Suprapubic skin (tissue), 4 donors: ENCODE data around the gene CIBAR2. TPM values are rescaled to one million over a fixed set of nuclear protein-coding genes. Genes with fewer than 3 reads are reported as not detected.

ENCODE experiments used
- DNase-seq, 2 donors: peaks; one replicate each; pipeline ENCODE4 v3.0.0-alpha.2; 2019; ENCODE audit warnings: low spot score in 2 of 2
- H3K27ac ChIP-seq: fragments of 200-600 bp; sonication (generic); one replicate; pipeline ENCODE4 v1.5.1; 2019
- H3K27me3 ChIP-seq: fragments of 200-600 bp; sonication (generic); one replicate; pipeline ENCODE4 v1.5.1; 2019
- H3K36me3 ChIP-seq: fragments of 200-600 bp; sonication (generic); one replicate; pipeline ENCODE4 v1.5.1; 2019
- H3K4me1 ChIP-seq: fragments of 200-600 bp; sonication (generic); one replicate; pipeline ENCODE4 v1.5.1; 2019
- H3K4me3 ChIP-seq: fragments of 200-600 bp; sonication (generic); one replicate; pipeline ENCODE4 v1.5.1; 2019; ENCODE audit warnings: mild to moderate bottlenecking
- H3K9me3 ChIP-seq: fragments of 200-600 bp; sonication (generic); one replicate; pipeline ENCODE4 v1.5.1; 2019
- EP300 ChIP-seq: sonication (generic); formaldehyde crosslinking; IDR thresholded peaks from one replicate; pipeline ENCODE4 v1.6.1; 2017; ENCODE audit warnings: antibody characterized with exemption
- POLR2A ChIP-seq, 2 donors: fragments of 450-650 bp; IDR thresholded peaks; one replicate each; pipeline ENCODE4 v1.6.1; 2017; ENCODE audit warnings: antibody characterized with exemption in 2 of 2, mild to moderate bottlenecking in 2 of 2, moderate library complexity in 2 of 2
- POLR2AphosphoS5 ChIP-seq, 3 donors: sonication (generic); formaldehyde crosslinking; IDR thresholded peaks; one replicate each; pipeline ENCODE4 v1.6.1; 2017; ENCODE audit warnings: antibody characterized with exemption in 3 of 3
- WGBS: methylation state at CpG from one replicate; pipeline ENCODE4 v1.1.5; 2018; 5-methylcytosine and 5-hydroxymethylcytosine counted together
- total RNA-seq, 4 donors: library from RNA; depleted of rRNA; stranded (reverse); fragments of >200 nt; gene quantifications; one replicate each; pipeline ENCODE4 v1.1.0, GENCODE V29; 2016
- TF ChIP-seq, protein P1 (sequence below), 2 donors: fragments of 200-600 bp in 1 of 2; fragments of 450-650 bp in 1 of 2; sonication (generic) in 1 of 2; IDR thresholded peaks; one replicate each; pipeline ENCODE4 v1.5.1; 2016 to 2019; ENCODE audit warnings: antibody characterized with exemption in 2 of 2, mild to moderate bottlenecking in 1 of 2, moderate library complexity in 1 of 2

CIBAR2 gene
- total RNA-seq, 4 donors from 2014 or later = not detected

- H3K36me3 ChIP-seq = no peaks in the 10 kb centered on the region
- peaks cover 32% of the 10 kb centered on the region for H3K4me1 ChIP-seq
- no peak overlapping the region for H3K4me3 ChIP-seq
- H3K27me3 ChIP-seq = no peaks in the 10 kb centered on the region
- DNase-seq = no peak
- H3K9me3 ChIP-seq = no peaks in the 10 kb centered on the region
- no peak overlapping the region for H3K27ac ChIP-seq
- TF ChIP-seq, protein P1, sequence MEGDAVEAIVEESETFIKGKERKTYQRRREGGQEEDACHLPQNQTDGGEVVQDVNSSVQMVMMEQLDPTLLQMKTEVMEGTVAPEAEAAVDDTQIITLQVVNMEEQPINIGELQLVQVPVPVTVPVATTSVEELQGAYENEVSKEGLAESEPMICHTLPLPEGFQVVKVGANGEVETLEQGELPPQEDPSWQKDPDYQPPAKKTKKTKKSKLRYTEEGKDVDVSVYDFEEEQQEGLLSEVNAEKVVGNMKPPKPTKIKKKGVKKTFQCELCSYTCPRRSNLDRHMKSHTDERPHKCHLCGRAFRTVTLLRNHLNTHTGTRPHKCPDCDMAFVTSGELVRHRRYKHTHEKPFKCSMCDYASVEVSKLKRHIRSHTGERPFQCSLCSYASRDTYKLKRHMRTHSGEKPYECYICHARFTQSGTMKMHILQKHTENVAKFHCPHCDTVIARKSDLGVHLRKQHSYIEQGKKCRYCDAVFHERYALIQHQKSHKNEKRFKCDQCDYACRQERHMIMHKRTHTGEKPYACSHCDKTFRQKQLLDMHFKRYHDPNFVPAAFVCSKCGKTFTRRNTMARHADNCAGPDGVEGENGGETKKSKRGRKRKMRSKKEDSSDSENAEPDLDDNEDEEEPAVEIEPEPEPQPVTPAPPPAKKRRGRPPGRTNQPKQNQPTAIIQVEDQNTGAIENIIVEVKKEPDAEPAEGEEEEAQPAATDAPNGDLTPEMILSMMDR (IDR thresholded peaks at IDR 0.05) = no peak
- no peak for TF ChIP-seq EP300
- no peak for TF ChIP-seq POLR2A (IDR thresholded peaks at IDR 0.05)
- TF ChIP-seq POLR2AphosphoS5 (IDR thresholded peaks at IDR 0.05) = no peak
These were observed 44.6 kb upstream of the CIBAR2 start for GRCh38 chr16:85156869-85157268.

GRCh38 chr16:85156440-85156839, 44.2 kb upstream of the CIBAR2 start:
- H3K4me3 ChIP-seq = no peak overlapping the region
- TF ChIP-seq POLR2A (IDR thresholded peaks at IDR 0.05) (no peak), POLR2AphosphoS5 (IDR thresholded peaks at IDR 0.05) (no peak), EP300 (no peak)
- TF ChIP-seq, protein P1 (IDR thresholded peaks at IDR 0.05) = no peak
- no peaks in the 10 kb centered on the region for H3K27me3 ChIP-seq
- no peaks in the 10 kb centered on the region for H3K36me3 ChIP-seq
- H3K9me3 ChIP-seq = no peaks in the 10 kb centered on the region
- 97% methylated on average over 7 of the region's 7 CpGs for WGBS
- DNase-seq = no peak
- H3K27ac ChIP-seq = no peak overlapping the region
- peaks cover 32% of the 10 kb centered on the region for H3K4me1 ChIP-seq

DNA sequence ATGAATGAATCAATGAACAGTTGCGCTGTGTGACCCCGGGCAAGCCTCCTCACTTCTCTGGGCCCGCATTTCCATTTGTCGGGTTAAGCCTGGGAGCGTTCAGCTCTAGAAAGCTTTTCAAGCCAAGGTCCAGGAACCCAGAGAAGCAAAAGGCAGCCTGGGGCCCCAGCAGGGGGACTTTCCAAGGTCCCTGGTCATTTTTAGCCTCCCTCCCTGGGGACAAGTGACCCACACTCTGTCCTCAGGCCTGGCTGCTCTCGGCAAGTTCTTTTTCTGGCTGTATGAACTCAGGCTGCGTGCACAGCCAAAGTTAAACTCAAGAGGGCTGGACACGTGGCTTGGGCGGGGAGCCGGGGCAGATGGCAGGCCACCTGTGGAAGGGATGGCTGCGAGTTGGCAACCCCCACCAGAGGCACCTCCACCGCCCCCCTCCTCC, 41.4 kb upstream of the CIBAR2 start:
- Histone ChIP-seq H3K27ac (no peak overlapping the region), H3K4me1 (peaks cover 38% of the 10 kb centered on the region), H3K27me3 (no peaks in the 10 kb centered on the region), H3K4me3 (no peak overlapping the region), H3K36me3 (no peaks in the 10 kb centered on the region), H3K9me3 (no peaks in the 10 kb centered on the region)
- WGBS = 63% methylated on average over 8 of the region's 12 CpGs
- TF ChIP-seq POLR2A (IDR thresholded peaks at IDR 0.05) = no peak
- TF ChIP-seq POLR2AphosphoS5 (IDR thresholded peaks at IDR 0.05) = no peak
- TF ChIP-seq, protein P1 (IDR thresholded peaks at IDR 0.05) = no peak
- no peak for TF ChIP-seq EP300
- DNase-seq = no peak

- H3K9me3 ChIP-seq = no peaks in the 10 kb centered on the region
- no peak overlapping the region for H3K4me3 ChIP-seq
- no peak overlapping the region for H3K27ac ChIP-seq
- H3K36me3 ChIP-seq = no peaks in the 10 kb centered on the region
- TF ChIP-seq, protein P1 (IDR thresholded peaks at IDR 0.05) = no peak
- no peak for DNase-seq
- peaks cover 38% of the 10 kb centered on the region for H3K4me1 ChIP-seq
- WGBS = 77% methylated on average over 8 of the region's 8 CpGs
- H3K27me3 ChIP-seq = no peaks in the 10 kb centered on the region
These were observed 40.8 kb upstream of the CIBAR2 start for GRCh38 chr16:85153046-85153445.

DNA sequence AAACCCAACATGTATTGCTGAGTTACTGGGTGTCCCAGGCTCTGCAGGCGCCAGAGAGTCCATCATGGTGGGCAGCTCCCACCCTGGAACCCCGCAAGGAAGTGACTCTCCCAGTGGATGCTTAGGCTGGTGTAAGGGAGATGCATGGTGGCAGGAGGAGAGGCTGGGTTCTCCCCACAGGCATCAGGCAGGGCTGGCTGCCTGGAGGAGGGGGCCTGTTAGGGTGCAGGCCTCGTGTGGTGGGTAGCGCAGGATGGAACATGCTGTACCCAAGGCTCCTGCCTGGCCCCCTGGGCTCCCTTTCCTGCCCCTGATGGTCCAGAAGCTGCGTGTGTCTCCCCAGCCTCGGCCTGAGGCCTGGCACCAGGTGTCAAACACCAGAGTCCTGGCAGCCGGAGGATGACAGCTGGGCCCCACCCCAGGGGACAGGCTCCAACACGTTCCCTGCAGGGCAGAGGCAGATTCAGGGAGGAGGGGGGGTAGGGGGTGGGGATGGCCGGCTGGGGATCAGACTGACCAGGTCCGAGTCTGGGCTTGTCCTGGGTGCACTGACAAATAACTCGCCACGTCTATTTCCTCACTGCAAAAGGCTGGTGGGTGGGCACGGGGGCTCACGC, 40.2 kb upstream of the CIBAR2 start:
- no peak for DNase-seq
- Histone ChIP-seq H3K4me1 (peaks cover 38% of the 10 kb centered on the region), H3K27me3 (no peaks in the 10 kb centered on the region), H3K27ac (peak overlapping the region; percentile 38), H3K4me3 (no peak overlapping the region), H3K36me3 (no peaks in the 10 kb centered on the region), H3K9me3 (no peaks in the 10 kb centered on the region)
- WGBS = 68% methylated on average over 9 of the region's 14 CpGs
- TF ChIP-seq POLR2A (IDR thresholded peaks at IDR 0.05) (no peak), POLR2AphosphoS5 (IDR thresholded peaks at IDR 0.05) (no peak), EP300 (no peak)
- TF ChIP-seq, protein P1 (IDR thresholded peaks at IDR 0.05) = no peak
